MM.1S (cell line): ENCODE data around the gene CHTF8.

Source experiments
- DNase-seq: peaks from one replicate; pipeline ENCODE4 v3.0.0-alpha.2; 2015
- H2AFZ ChIP-seq: fragments of 300-600 bp; sonication (generic); 2 replicates; pipeline ENCODE4 v1.6.0; 2016; ENCODE audit warnings: antibody characterized with exemption, low read length
- H3F3A ChIP-seq: fragments of 300-600 bp; sonication (generic); 2 replicates; pipeline ENCODE4 v1.6.1; 2016; ENCODE audit warnings: mild to moderate bottlenecking, antibody characterized with exemption, low read length, moderate library complexity, mixed read lengths; ENCODE audit not compliant: insufficient read depth
- H3K27ac ChIP-seq: fragments of 300-600 bp; sonication (generic); 2 replicates; pipeline ENCODE4 v1.5.1; 2016; ENCODE audit warnings: mild to moderate bottlenecking, low read length
- H3K27me3 ChIP-seq: fragments of 300-600 bp; sonication (generic); replicated peaks from 2 replicates; pipeline ENCODE4 v1.6.0; 2016; ENCODE audit warnings: low read length; ENCODE audit not compliant: insufficient read depth
- H3K36me3 ChIP-seq: fragments of 300-600 bp; sonication (generic); replicated peaks from 2 replicates; pipeline ENCODE4 v1.6.1; 2016; ENCODE audit warnings: mild to moderate bottlenecking, low read length, mixed read lengths; ENCODE audit not compliant: insufficient read depth
- H3K4me1 ChIP-seq: fragments of 300-600 bp; sonication (generic); 2 replicates; pipeline ENCODE4 v1.6.1; 2016; ENCODE audit warnings: low read length, mixed read lengths
- H3K4me2 ChIP-seq: fragments of 300-600 bp; sonication (generic); 2 replicates; pipeline ENCODE4 v1.6.0; 2016; ENCODE audit warnings: low read depth, low read length
- H3K4me3 ChIP-seq: fragments of 300-600 bp; sonication (generic); 2 replicates; pipeline ENCODE4 v1.5.1; 2016; ENCODE audit warnings: low read length, mixed read lengths
- H3K79me2 ChIP-seq: fragments of 300-600 bp; sonication (generic); 2 replicates; pipeline ENCODE4 v1.6.1; 2016; ENCODE audit warnings: mixed run types, low read length, mixed read lengths
- H3K9ac ChIP-seq: fragments of 300-600 bp; sonication (generic); 2 replicates; pipeline ENCODE4 v1.6.1; 2016; ENCODE audit warnings: low read length, mixed read lengths
- H3K9me2 ChIP-seq: fragments of 300-600 bp; sonication (generic); replicated peaks from 2 replicates; pipeline ENCODE4 v1.6.1; 2016; ENCODE audit warnings: mild to moderate bottlenecking, low read length, mixed read lengths; ENCODE audit not compliant: insufficient read depth
- H3K9me3 ChIP-seq: fragments of 300-600 bp; sonication (generic); replicated peaks from 2 replicates; pipeline ENCODE4 v1.6.1; 2016; ENCODE audit warnings: mild to moderate bottlenecking, low read length, mixed read lengths; ENCODE audit not compliant: insufficient read depth
- H4K20me1 ChIP-seq: fragments of 300-600 bp; sonication (generic); 2 replicates; pipeline ENCODE4 v1.6.1; 2016; ENCODE audit warnings: mild to moderate bottlenecking, low read length, moderate library complexity, mixed read lengths; ENCODE audit not compliant: insufficient read depth
- EZH2 ChIP-seq: fragments of 300-600 bp; sonication (generic); optimal IDR thresholded peaks from 2 replicates; pipeline ENCODE3; 2017; ENCODE audit warnings: low read depth, mild to moderate bottlenecking, antibody characterized with exemption, low read length, mixed read lengths
- EZH2phosphoT487 ChIP-seq: fragments of 300-600 bp; sonication (generic); IDR thresholded peaks from 2 replicates; pipeline ENCODE4 v1.6.1; 2018; ENCODE audit warnings: antibody characterized with exemption, low read length
- TF ChIP-seq, protein P1 (sequence below): fragments of 300-600 bp; sonication (generic); IDR thresholded peaks from 2 replicates; pipeline ENCODE4 v1.5.1; 2016; ENCODE audit warnings: antibody characterized with exemption, low read length, mixed read lengths

The CHTF8 gene

DNA sequence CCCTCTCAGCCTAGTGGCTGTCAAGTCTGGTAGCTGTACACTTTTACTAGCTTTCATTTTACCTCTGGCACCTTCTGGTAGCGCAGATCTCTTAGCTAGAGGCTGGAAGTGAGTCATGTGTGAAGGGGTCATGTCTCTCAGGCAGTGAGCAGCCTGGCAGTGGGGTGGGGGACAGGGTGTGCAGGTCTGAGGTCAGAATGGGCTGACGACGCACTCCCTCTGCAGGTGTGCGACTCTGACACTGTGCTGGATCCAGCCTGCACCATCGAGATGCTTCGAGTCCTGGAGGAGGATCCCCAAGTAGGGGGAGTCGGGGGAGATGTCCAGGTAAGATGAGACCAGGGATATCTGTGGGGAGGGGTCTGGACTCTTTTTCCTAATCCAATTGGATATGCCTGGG lies 19.2 kb downstream of the CHTF8 start:
- TF ChIP-seq, protein P1, sequence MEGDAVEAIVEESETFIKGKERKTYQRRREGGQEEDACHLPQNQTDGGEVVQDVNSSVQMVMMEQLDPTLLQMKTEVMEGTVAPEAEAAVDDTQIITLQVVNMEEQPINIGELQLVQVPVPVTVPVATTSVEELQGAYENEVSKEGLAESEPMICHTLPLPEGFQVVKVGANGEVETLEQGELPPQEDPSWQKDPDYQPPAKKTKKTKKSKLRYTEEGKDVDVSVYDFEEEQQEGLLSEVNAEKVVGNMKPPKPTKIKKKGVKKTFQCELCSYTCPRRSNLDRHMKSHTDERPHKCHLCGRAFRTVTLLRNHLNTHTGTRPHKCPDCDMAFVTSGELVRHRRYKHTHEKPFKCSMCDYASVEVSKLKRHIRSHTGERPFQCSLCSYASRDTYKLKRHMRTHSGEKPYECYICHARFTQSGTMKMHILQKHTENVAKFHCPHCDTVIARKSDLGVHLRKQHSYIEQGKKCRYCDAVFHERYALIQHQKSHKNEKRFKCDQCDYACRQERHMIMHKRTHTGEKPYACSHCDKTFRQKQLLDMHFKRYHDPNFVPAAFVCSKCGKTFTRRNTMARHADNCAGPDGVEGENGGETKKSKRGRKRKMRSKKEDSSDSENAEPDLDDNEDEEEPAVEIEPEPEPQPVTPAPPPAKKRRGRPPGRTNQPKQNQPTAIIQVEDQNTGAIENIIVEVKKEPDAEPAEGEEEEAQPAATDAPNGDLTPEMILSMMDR, result no peak
- TF ChIP-seq EZH2phosphoT487 (no peak), EZH2 (no peak)
- Histone ChIP-seq H3K79me2 (no peaks in the 10 kb centered on the region), H3K4me3 (no peak overlapping the region), H3F3A (no peaks in the 10 kb centered on the region), H3K36me3 (no peaks in the 10 kb centered on the region), H3K9me3 (no peaks in the 10 kb centered on the region), H3K4me2 (no peak overlapping the region), H3K9me2 (no peaks in the 10 kb centered on the region), H3K27ac (no peak overlapping the region), H3K4me1 (no peaks in the 10 kb centered on the region), H3K27me3 (no peaks in the 10 kb centered on the region), H4K20me1 (no peaks in the 10 kb centered on the region), H3K9ac (no peak overlapping the region), H2AFZ (no peak overlapping the region)
- no peak for DNase-seq

DNA sequence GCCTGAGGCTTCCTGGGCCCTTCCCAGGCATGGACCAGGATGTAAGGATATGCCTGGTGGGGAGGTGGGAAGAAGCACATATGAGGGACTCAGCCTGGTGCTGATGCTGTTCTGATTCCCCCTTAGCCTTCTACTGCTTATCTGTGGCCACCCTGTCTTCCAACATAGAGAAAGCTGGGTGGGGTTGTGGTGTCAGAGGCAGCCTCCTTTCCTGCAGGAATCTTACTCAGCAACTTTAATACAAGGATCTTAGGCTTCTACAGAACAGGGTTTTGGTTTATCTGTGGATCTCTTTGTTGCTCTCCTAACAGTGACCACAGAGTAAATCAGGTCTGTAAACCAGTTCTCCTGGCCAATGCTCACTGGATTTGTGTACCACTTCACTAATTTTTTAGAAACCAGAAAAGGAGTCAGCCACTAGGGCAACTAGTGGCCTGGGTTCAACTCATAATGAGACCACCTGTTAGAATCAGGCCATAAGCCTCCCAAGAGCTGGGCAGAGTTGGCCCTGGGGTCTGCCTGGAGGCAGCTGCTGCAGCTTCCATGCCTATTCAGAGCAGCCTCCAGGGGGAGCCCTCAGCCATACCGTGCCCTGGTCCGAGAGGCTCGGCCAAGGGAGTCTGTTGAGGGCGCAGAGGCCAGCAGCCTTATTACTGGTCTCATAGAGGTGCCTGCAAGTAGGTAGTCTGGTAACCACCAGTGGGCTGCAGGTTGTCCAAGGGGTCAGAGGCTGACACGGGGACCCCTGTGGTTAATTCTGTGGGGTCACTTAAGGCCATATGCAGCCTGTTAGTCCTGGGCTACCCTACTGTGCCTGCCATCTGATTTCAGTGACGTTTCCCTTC lies 19.9 kb downstream of the CHTF8 start:
- Histone ChIP-seq H3K27me3 (no peaks in the 10 kb centered on the region), H2AFZ (no peak overlapping the region), H3K4me1 (no peaks in the 10 kb centered on the region), H3K4me2 (no peak overlapping the region), H3K36me3 (no peaks in the 10 kb centered on the region), H3K9ac (no peak overlapping the region), H3K79me2 (no peaks in the 10 kb centered on the region), H3K9me2 (no peaks in the 10 kb centered on the region), H4K20me1 (no peaks in the 10 kb centered on the region), H3K9me3 (no peaks in the 10 kb centered on the region), H3K4me3 (no peak overlapping the region), H3F3A (no peaks in the 10 kb centered on the region), H3K27ac (no peak overlapping the region)
- peak; percentile 58 for DNase-seq
- TF ChIP-seq EZH2, result no peak
- TF ChIP-seq, protein P1, result peak; percentile 73

DNA sequence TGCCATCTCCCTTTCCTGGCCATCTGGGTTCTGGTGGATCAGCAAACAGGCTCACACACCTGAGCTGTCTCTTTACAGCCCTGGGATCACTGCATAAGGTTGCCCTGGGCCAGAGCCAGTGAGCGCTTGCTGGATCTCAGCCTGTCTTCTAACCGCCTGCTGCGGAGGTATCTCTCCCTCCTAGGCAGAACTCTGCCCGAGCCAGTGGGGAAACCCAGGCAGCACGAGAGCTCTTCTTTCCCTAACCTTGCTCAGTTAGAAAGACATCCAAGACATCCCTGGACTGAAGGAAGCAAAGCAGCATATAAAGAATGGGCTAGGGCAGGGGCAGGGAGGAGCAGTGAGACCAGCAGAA lies 20.5 kb downstream of the CHTF8 start:
- Histone ChIP-seq H3K9ac (no peak overlapping the region), H3K27me3 (no peaks in the 10 kb centered on the region), H2AFZ (no peak overlapping the region), H3K36me3 (no peaks in the 10 kb centered on the region), H3K4me2 (no peak overlapping the region), H4K20me1 (no peaks in the 10 kb centered on the region), H3K9me2 (no peaks in the 10 kb centered on the region), H3K27ac (no peak overlapping the region), H3K9me3 (no peaks in the 10 kb centered on the region), H3K4me1 (no peaks in the 10 kb centered on the region), H3K79me2 (no peaks in the 10 kb centered on the region), H3F3A (no peaks in the 10 kb centered on the region), H3K4me3 (no peak overlapping the region)
- TF ChIP-seq, protein P1, result no peak
- TF ChIP-seq EZH2 (no peak), EZH2phosphoT487 (no peak)
- no peak for DNase-seq
